H1 (cell line): ENCODE data around the gene HRH2. TPM values are rescaled to one million over a fixed set of nuclear protein-coding genes. Genes with fewer than 3 reads are reported as not detected.

Source experiments
- CTCF ChIA-PET: fragments of 300-600 bp; sonication (Branson Sonifier 250); formaldehyde crosslinking; loops from one replicate; lab custom pipeline; 2021; ENCODE audit not compliant: partially characterized antibody; lab: Charles Lee
- POLR2A ChIA-PET: fragments of 300-600 bp; sonication (Branson Sonifier 250); formaldehyde crosslinking; loops from one replicate; lab custom pipeline; 2021; ENCODE audit warnings: inconsistent platforms; ENCODE audit not compliant: partially characterized antibody; lab: Charles Lee
- DNase-seq, 2 experiments: peaks; one replicate each; pipeline versions ENCODE4 v3.0.0 to v3.0.0-alpha.2; 2010 to 2022; ENCODE audit warnings: low spot score in 2 of 2, low read depth in 1 of 2, mixed read lengths in 1 of 2
- FAIRE-seq: peaks from 2 replicates; lab custom pipeline; 2011; peaks lifted over from hg19 to GRCh38; lab: Jason Lieb, UNC
- H2AFZ ChIP-seq: 2 replicates; pipeline ENCODE4 v1.8.1; 2012; ENCODE audit warnings: low read length, inconsistent platforms
- H2AK5ac ChIP-seq: 2 replicates; pipeline ENCODE4 v1.6.1; 2013; ENCODE audit warnings: low read depth, low read length
- H2BK120ac ChIP-seq: replicated peaks from 2 replicates; pipeline ENCODE3; 2013; ENCODE audit warnings: low read depth, low read length, inconsistent platforms
- H2BK12ac ChIP-seq: 2 replicates; pipeline ENCODE4 v1.6.1; 2013; ENCODE audit warnings: low read depth, low read length
- H2BK15ac ChIP-seq: 2 replicates; pipeline ENCODE4 v1.6.1; 2013; ENCODE audit warnings: low read length
- H2BK20ac ChIP-seq: 2 replicates; pipeline ENCODE4 v1.6.1; 2013; ENCODE audit warnings: low read length
- H2BK5ac ChIP-seq: 2 replicates; pipeline ENCODE4 v1.6.1; 2013; ENCODE audit warnings: low read depth, low read length
- H3K14ac ChIP-seq: 2 replicates; pipeline ENCODE4 v1.6.1; 2013; ENCODE audit warnings: inconsistent platforms; ENCODE audit not compliant: insufficient read length
- H3K18ac ChIP-seq: 2 replicates; pipeline ENCODE4 v1.6.1; 2013; ENCODE audit warnings: low read length; ENCODE audit errors: extremely low read depth
- H3K23ac ChIP-seq: 2 replicates; pipeline ENCODE4 v1.6.1; 2013; ENCODE audit warnings: inconsistent platforms; ENCODE audit not compliant: insufficient read length
- H3K23me2 ChIP-seq: 2 replicates; pipeline ENCODE4 v1.6.1; 2013; ENCODE audit warnings: low read depth, low read length
- H3K27ac ChIP-seq: 2 replicates; pipeline ENCODE4 v1.6.1; 2011; ENCODE audit warnings: low read depth, low read length, inconsistent platforms
- H3K27me3 ChIP-seq, 4 experiments: replicated peaks in 1 of 4; 1 replicate in 1 of 4; 2 replicates in 3 of 4; pipeline versions ENCODE4 v1.6.1 to v1.8.1; 2011 to 2013; ENCODE audit warnings: low read length in 3 of 4, mild to moderate bottlenecking in 3 of 4, inconsistent platforms in 2 of 4, mixed read lengths in 2 of 4, moderate library complexity in 1 of 4; ENCODE audit not compliant: control insufficient read depth in 3 of 4, insufficient read depth in 3 of 4; ENCODE audit errors: extremely low read depth in 1 of 4
- H3K36me3 ChIP-seq, 4 experiments: 2 replicates each; pipeline versions ENCODE4 v1.6.1 to v1.8.1; 2011 to 2013; ENCODE audit warnings: mild to moderate bottlenecking in 4 of 4, low read length in 3 of 4, moderate library complexity in 2 of 4, control low read depth in 1 of 4, inconsistent platforms in 1 of 4; ENCODE audit not compliant: insufficient read depth in 4 of 4, control insufficient read depth in 2 of 4
- H3K4ac ChIP-seq: replicated peaks from 2 replicates; pipeline ENCODE3; 2013; ENCODE audit warnings: low read length, low read depth, mixed read lengths, inconsistent platforms; ENCODE audit not compliant: insufficient read length
- H3K4me1 ChIP-seq, 4 experiments: replicated peaks in 1 of 4; 1 replicate in 1 of 4; 2 replicates in 3 of 4; pipeline versions ENCODE4 v1.6.1 to v1.8.1; 2011 to 2013; ENCODE audit warnings: low read length in 3 of 4, inconsistent platforms in 2 of 4, mixed read lengths in 1 of 4; ENCODE audit not compliant: insufficient read depth in 4 of 4, control insufficient read depth in 3 of 4
- H3K4me2 ChIP-seq, 2 experiments: 2 replicates each; pipeline versions ENCODE4 v1.6.1 to v1.8.1; 2011 to 2013; ENCODE audit warnings: low read depth in 2 of 2, low read length in 2 of 2, control low read depth in 1 of 2, inconsistent platforms in 1 of 2, mild to moderate bottlenecking in 1 of 2; ENCODE audit not compliant: insufficient read depth in 1 of 2
- H3K4me3 ChIP-seq, 4 experiments: fragments of 200-600, 300-600 bp in 1 of 4; sonication (generic), shearing (Covaris generic), sonication (Bioruptor Twin) in 1 of 4; 2 replicates each; pipeline versions ENCODE4 v1.5.1 to v1.8.1; 2011 to 2016; ENCODE audit warnings: low read length in 4 of 4, low read depth in 3 of 4, control low read depth in 2 of 4, inconsistent platforms in 2 of 4, mild to moderate bottlenecking in 2 of 4, mixed read lengths in 1 of 4, moderate library complexity in 1 of 4; ENCODE audit not compliant: insufficient read depth in 2 of 4; ENCODE audit errors: extremely low read depth in 1 of 4
- H3K56ac ChIP-seq: replicated peaks from 2 replicates; pipeline ENCODE3; 2013; ENCODE audit warnings: low read depth, mild to moderate bottlenecking, mixed read lengths, low read length, inconsistent platforms; ENCODE audit not compliant: insufficient read length
- H3K79me1 ChIP-seq: 2 replicates; pipeline ENCODE4 v1.6.1; 2013; ENCODE audit warnings: low read depth, low read length, control low read depth
- H3K79me2 ChIP-seq, 2 experiments: 2 replicates each; pipeline versions ENCODE4 v1.6.1 to v1.8.1; 2012 to 2013; ENCODE audit warnings: low read length in 2 of 2, mild to moderate bottlenecking in 2 of 2, inconsistent platforms in 1 of 2; ENCODE audit not compliant: insufficient read depth in 2 of 2, control insufficient read depth in 1 of 2
- H3K9ac ChIP-seq, 4 experiments: replicated peaks in 1 of 4; 1 replicate in 1 of 4; 2 replicates in 3 of 4; pipeline versions ENCODE4 v1.6.1 to v1.8.1; 2011 to 2013; ENCODE audit warnings: low read depth in 3 of 4, low read length in 3 of 4, control low read depth in 2 of 4, mild to moderate bottlenecking in 2 of 4, moderate library complexity in 2 of 4, inconsistent platforms in 1 of 4; ENCODE audit errors: extremely low read depth in 1 of 4
- H3K9me3 ChIP-seq, 2 experiments: 2 replicates each; pipeline versions ENCODE4 v1.6.1 to v1.8.1; 2012 to 2013; ENCODE audit warnings: mild to moderate bottlenecking in 2 of 2, moderate library complexity in 2 of 2, control low read depth in 1 of 2, inconsistent platforms in 1 of 2, low read depth in 1 of 2, low read length in 1 of 2, mixed read lengths in 1 of 2; ENCODE audit not compliant: insufficient read depth in 2 of 2
- H4K20me1 ChIP-seq, 2 experiments: replicated peaks in 1 of 2; 2 replicates each; pipeline versions ENCODE3 to v1.8.1; 2011 to 2013; ENCODE audit warnings: inconsistent platforms in 2 of 2, low read length in 2 of 2, mild to moderate bottlenecking in 1 of 2; ENCODE audit not compliant: insufficient read depth in 2 of 2, control insufficient read depth in 1 of 2
- H4K5ac ChIP-seq: 2 replicates; pipeline ENCODE4 v1.6.1; 2013; ENCODE audit warnings: low read length, low read depth, mixed read lengths, inconsistent platforms; ENCODE audit not compliant: insufficient read length
- H4K8ac ChIP-seq: 2 replicates; pipeline ENCODE4 v1.8.0; 2013; ENCODE audit warnings: mild to moderate bottlenecking, moderate library complexity, low read length, inconsistent platforms; ENCODE audit not compliant: insufficient read depth; ENCODE audit errors: extremely low read depth
- H4K91ac ChIP-seq: replicated peaks from 2 replicates; pipeline ENCODE3; 2013; ENCODE audit warnings: low read length, mixed read lengths, inconsistent platforms; ENCODE audit not compliant: insufficient read length
- BACH1 ChIP-seq: IDR thresholded peaks from 2 replicates; pipeline ENCODE4 v1.6.1; 2012; ENCODE audit warnings: low read length, improper control_type of control experiment
- CHD2 ChIP-seq: IDR thresholded peaks from 2 replicates; pipeline ENCODE4 v1.6.1; 2012; ENCODE audit warnings: low read length, improper control_type of control experiment
- EP300 ChIP-seq, 2 experiments: IDR thresholded peaks; 1 replicate in 1 of 2; 2 replicates in 1 of 2; pipeline ENCODE4 v1.6.1; 2011 to 2012; ENCODE audit warnings: low read depth in 2 of 2, low read length in 2 of 2, mild to moderate bottlenecking in 2 of 2, borderline replicate concordance in 1 of 2, inconsistent platforms in 1 of 2, moderate library complexity in 1 of 2
- FOSL1 ChIP-seq: IDR thresholded peaks from 2 replicates; pipeline ENCODE4 v1.6.1; 2011; ENCODE audit warnings: mild to moderate bottlenecking, low read depth, low read length, moderate library complexity; ENCODE audit not compliant: insufficient read depth
- POLR2A ChIP-seq, 2 experiments: IDR thresholded peaks; 1 replicate in 1 of 2; 2 replicates in 1 of 2; pipeline ENCODE4 v1.6.1; 2011; ENCODE audit warnings: low read depth in 2 of 2, low read length in 2 of 2, mild to moderate bottlenecking in 2 of 2; ENCODE audit errors: control extremely low read depth in 1 of 2
- RNF2 ChIP-seq: fragments of 200-900, 300-1000 bp; sonication (generic); IDR thresholded peaks from 2 replicates; pipeline ENCODE4 v1.7.1; 2016; ENCODE audit warnings: borderline replicate concordance, low read depth, mild to moderate bottlenecking, antibody characterized with exemption, low read length; ENCODE audit not compliant: poor library complexity, severe bottlenecking; ENCODE audit errors: missing control alignments
- SUZ12 ChIP-seq: fragments of 200-600 bp; sonication (generic); IDR thresholded peaks from 2 replicates; pipeline ENCODE4 v1.6.1; 2012; ENCODE audit warnings: mild to moderate bottlenecking, inconsistent platforms, low read length, moderate library complexity, mixed read lengths
- TAF1 ChIP-seq: IDR thresholded peaks from 2 replicates; pipeline ENCODE4 v1.6.1; 2011; ENCODE audit warnings: mild to moderate bottlenecking, low read depth, low read length
- WGBS, 2 experiments: shearing (Covaris generic) in 1 of 2; methylation state at CpG; one replicate each; pipeline versions ENCODE4 v1.1.6 to v1.1.7; 2013 to 2015; ENCODE audit warnings: low lambda C conversion rate in 2 of 2, mixed read lengths in 2 of 2, inconsistent platforms in 1 of 2, low coverage in 1 of 2, missing lambda C conversion rate in 1 of 2; ENCODE audit not compliant: insufficient replicate concordance in 2 of 2, insufficient coverage in 1 of 2, insufficient read length in 1 of 2; ENCODE audit errors: extremely low coverage in 1 of 2, missing lambda C conversion rate in 1 of 2; 5-methylcytosine and 5-hydroxymethylcytosine counted together
- polyA plus RNA-seq, 7 experiments: library from polyadenylated mRNA; depleted of rRNA in 3 of 7; stranded (reverse) in 5 of 7; unstranded in 2 of 7; fragments of >200 nt in 5 of 7; fragments of 200-250 nt in 2 of 7; gene quantifications; 1 replicate in 5 of 7; 2 replicates in 1 of 7; 4 replicates in 1 of 7; pipeline versions ENCODE4 v1.2.1 to v1.2.3, GENCODE V29; 2011 to 2013; ENCODE audit warnings: missing spikeins in 2 of 7, mixed read lengths in 2 of 7
- total RNA-seq: library from RNA; stranded (reverse); fragmentation: NEBNext Ultra II Directional; extraction: Animal tissue kit (Norgen Biotek cat#: 25700); gene quantifications from 2 replicates; pipeline ENCODE4 v1.2.1, GENCODE V29; 2021
- TF ChIP-seq, protein P1 (sequence below): IDR thresholded peaks from 2 replicates; pipeline ENCODE4 v1.6.1; 2012; ENCODE audit warnings: low read length, inconsistent platforms

Gene HRH2
- total and polyA plus RNA-seq, 2 of the 8 experiments (the other 6 are each of a cell fraction or from before 2014, with no cell fraction given): 7.8 to 8.1 TPM

DNA sequence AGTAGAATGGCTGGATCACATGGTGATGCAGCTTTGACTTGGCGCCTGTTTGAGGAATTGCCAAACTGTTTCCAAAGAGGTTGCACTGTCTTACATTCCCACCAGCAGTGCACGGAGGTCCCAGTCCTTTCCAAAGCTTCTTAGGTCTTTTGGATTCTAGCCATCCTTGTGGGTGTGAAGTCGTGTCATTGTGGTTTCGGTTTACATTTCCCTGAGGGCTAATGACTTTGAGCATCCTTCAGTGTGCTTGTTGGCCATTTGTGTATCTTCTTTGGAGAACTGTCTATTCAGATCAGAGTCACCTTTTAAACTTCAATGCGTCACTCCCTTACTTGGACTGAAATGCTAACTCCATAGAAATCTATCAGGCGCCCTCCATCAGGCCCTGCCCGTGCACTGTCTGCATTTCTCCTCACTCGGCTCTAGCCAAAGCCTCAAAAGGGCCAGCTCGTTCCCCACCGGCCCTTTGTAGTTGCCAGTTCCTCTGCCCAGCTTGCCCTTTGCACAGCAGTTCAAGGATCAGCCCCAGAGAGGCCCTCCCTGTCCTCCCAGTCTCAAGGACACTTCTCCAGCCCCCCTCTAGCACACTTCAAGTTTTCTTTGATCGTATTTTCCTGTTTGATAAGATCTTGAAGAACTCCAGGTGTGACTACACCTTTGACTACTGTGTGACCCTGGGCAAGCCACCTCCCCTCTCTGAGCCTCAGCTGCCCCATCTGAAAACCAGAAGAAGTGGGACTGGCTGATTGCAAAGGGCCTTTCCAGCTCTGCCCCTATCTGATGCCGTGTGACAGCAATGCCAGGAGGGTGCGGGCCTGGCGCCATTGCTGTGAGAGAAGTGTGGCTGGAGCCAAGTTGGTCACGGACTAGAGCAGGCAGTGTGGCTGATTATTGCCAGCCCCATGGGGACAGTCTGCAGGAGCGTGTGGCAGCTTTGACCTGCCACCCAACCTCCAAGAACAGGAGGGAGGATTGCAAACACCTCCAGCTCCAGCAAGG, 5.6 kb downstream of the HRH2 start:
- Histone ChIP-seq H3K36me3 (no peaks in the 10 kb centered on the region), H3K79me2 (no peaks in the 10 kb centered on the region), H3K4me2 (no peak overlapping the region), H3K4ac (no peak overlapping the region), H4K91ac (no peak overlapping the region), H3K56ac (no peak overlapping the region), H3K79me1 (peaks cover 4% of the 10 kb centered on the region; the same call in 1 of the 2 replicates), H2AK5ac (no peak overlapping the region), H3K9me3 (no peaks in the 10 kb centered on the region), H4K5ac (no peak overlapping the region), H2AFZ (no peak overlapping the region), H4K8ac (no peak overlapping the region), H2BK120ac (no peak overlapping the region), H2BK5ac (no peak overlapping the region), H3K23ac (no peak overlapping the region), H3K27ac (no peak overlapping the region), H3K4me1 (peaks cover 0 to 6% (median 2%) of the 10 kb centered on the region in 4 experiments; a peak in 5 of 7 replicates), H3K14ac (no peak overlapping the region), H2BK15ac (no peak overlapping the region), H3K23me2 (peaks cover 2% of the 10 kb centered on the region; the same call in 1 of the 2 replicates), H2BK12ac (no peak overlapping the region), H3K4me3 (no peak overlapping the region), H4K20me1 (peaks cover 0 to 2% of the 10 kb centered on the region in 2 experiments), H3K18ac (no peak overlapping the region), H3K27me3 (peaks cover 0 to 3% (median 0%) of the 10 kb centered on the region in 4 experiments; a peak in 1 of 7 replicates), H3K9ac (no peak overlapping the region), H2BK20ac (no peak overlapping the region)
- ChIA-PET POLR2A (no interaction called here), CTCF (interaction anchor here (0.5 to 2.8 kb wide), 7 partner anchors 9 to 660 kb away, joined by 3 to 10 read pairs (median 4); no protein-coding TSS in a partner anchor)
- DNase-seq (no peak), FAIRE-seq (no peak)
- WGBS, 2 experiments: 88% methylated on average over 16 of the region's 16 CpGs; no CpG with 5 or more reads in 1 of the 2 experiments
- no peak for TF ChIP-seq RNF2
- no peak for TF ChIP-seq BACH1
- no peak for TF ChIP-seq SUZ12
- TF ChIP-seq, protein P1, sequence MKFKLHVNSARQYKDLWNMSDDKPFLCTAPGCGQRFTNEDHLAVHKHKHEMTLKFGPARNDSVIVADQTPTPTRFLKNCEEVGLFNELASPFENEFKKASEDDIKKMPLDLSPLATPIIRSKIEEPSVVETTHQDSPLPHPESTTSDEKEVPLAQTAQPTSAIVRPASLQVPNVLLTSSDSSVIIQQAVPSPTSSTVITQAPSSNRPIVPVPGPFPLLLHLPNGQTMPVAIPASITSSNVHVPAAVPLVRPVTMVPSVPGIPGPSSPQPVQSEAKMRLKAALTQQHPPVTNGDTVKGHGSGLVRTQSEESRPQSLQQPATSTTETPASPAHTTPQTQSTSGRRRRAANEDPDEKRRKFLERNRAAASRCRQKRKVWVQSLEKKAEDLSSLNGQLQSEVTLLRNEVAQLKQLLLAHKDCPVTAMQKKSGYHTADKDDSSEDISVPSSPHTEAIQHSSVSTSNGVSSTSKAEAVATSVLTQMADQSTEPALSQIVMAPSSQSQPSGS: no peak
- no peak for TF ChIP-seq EP300 (IDR thresholded peaks at IDR 0.05; ENCODE audit: borderline replicate concordance in 1 of 2, low read depth in 2 of 2, low read length in 2 of 2)
- TF ChIP-seq FOSL1: no peak
- TF ChIP-seq TAF1: no peak
- TF ChIP-seq POLR2A (IDR thresholded peaks at IDR 0.05; ENCODE audit: control extremely low read depth in 1 of 2, low read depth in 2 of 2, low read length in 2 of 2): no peak
- TF ChIP-seq CHD2: no peak
